ENCODE data around the gene BCR.

- no peak for TF ChIP-seq CTCF (conservative IDR thresholded peaks at IDR 0.05; ENCODE audit: low read length)
- TF ChIP-seq EZH2phosphoT487 (IDR thresholded peaks at IDR 0.05; ENCODE audit: borderline replicate concordance, low read depth, low read length): no peak
These were observed 27.8 kb upstream of the BCR start for GRCh38 chr22:23152238-23153114.
